ENCODE results near the gene CNTNAP2. TPM values are rescaled to one million over a fixed set of nuclear protein-coding genes. Genes with fewer than 3 reads are reported as not detected.
A peak's percentile ranks its signal among the peaks of the same experiment; 100 is the strongest.

Gene CNTNAP2
- total RNA-seq, 6 experiments from 2014 or later, result 1.8 to 8.1 (median 3.9) TPM

GRCh38 chr7:147674705-147675104 is 1558.1 kb downstream of the CNTNAP2 start:
- TF ChIP-seq CTCF (IDR thresholded peaks at IDR 0.05) (no peak), POLR2A (IDR thresholded peaks at IDR 0.05) (no peak)
- DNase-seq (no peak), ATAC-seq (no peak)
- H3K4me3 ChIP-seq, result no peak overlapping the region
- H3K4me1 ChIP-seq, result no peaks in the 10 kb centered on the region
- no peaks in the 10 kb centered on the region for H3K36me3 ChIP-seq
- no peak overlapping the region for H3K27ac ChIP-seq
- no peaks in the 10 kb centered on the region for H3K27me3 ChIP-seq
- intact Hi-C loops (cut with DNase I), result no loop called here
- H3K9me3 ChIP-seq, result no peaks in the 10 kb centered on the region

- no peaks in the 10 kb centered on the region for H3K4me1 ChIP-seq
- H3K4me3 ChIP-seq, result no peak overlapping the region
- WGBS (ENCODE audit: insufficient coverage, low coverage, low lambda C conversion rate, missing lambda C conversion rate), result 24% methylated on average over 1 of the region's 1 CpG
- no peaks in the 10 kb centered on the region for H3K9me3 ChIP-seq
- intact Hi-C loops (cut with DNase I), result no loop called here
- H3K36me3 ChIP-seq, result no peaks in the 10 kb centered on the region
- no peak for TF ChIP-seq POLR2A (IDR thresholded peaks at IDR 0.05)
- TF ChIP-seq CTCF (IDR thresholded peaks at IDR 0.05), result no peak
- H3K27ac ChIP-seq, result no peak overlapping the region
- no peaks in the 10 kb centered on the region for H3K27me3 ChIP-seq
- ATAC-seq (no peak), DNase-seq (no peak)
Measured at GRCh38 chr7:147678943-147679342, 1562.3 kb downstream of the CNTNAP2 start.

- no peaks in the 10 kb centered on the region for H3K27me3 ChIP-seq
- no peak overlapping the region for H3K27ac ChIP-seq
- no peaks in the 10 kb centered on the region for H3K4me1 ChIP-seq
- H3K9me3 ChIP-seq, result no peaks in the 10 kb centered on the region
- 32% methylated on average over 1 of the region's 1 CpG for WGBS (ENCODE audit: insufficient coverage, low coverage, low lambda C conversion rate, missing lambda C conversion rate)
- intact Hi-C loops (cut with DNase I), result no loop called here
- ATAC-seq, result no peak
- no peak overlapping the region for H3K4me3 ChIP-seq
- no peak for TF ChIP-seq CTCF (IDR thresholded peaks at IDR 0.05)
- TF ChIP-seq POLR2A (IDR thresholded peaks at IDR 0.05), result no peak
- no peak for DNase-seq
- H3K36me3 ChIP-seq, result no peaks in the 10 kb centered on the region
Measured at GRCh38 chr7:147681530-147681929, 1564.9 kb downstream of the CNTNAP2 start.

- ATAC-seq (no peak), DNase-seq (no peak)
- H3K9me3 ChIP-seq, result no peaks in the 10 kb centered on the region
- no peak overlapping the region for H3K27ac ChIP-seq
- no peak overlapping the region for H3K4me3 ChIP-seq
- H3K4me1 ChIP-seq, result no peaks in the 10 kb centered on the region
- WGBS (ENCODE audit: insufficient coverage, low coverage, low lambda C conversion rate, missing lambda C conversion rate), result 24% methylated on average over 4 of the region's 5 CpGs
- H3K27me3 ChIP-seq, result no peaks in the 10 kb centered on the region
- H3K36me3 ChIP-seq, result no peaks in the 10 kb centered on the region
- intact Hi-C loops (cut with DNase I), result no loop called here
- no peak for TF ChIP-seq CTCF (IDR thresholded peaks at IDR 0.05)
- TF ChIP-seq POLR2A (IDR thresholded peaks at IDR 0.05), result no peak
Measured at GRCh38 chr7:147700702-147701101, 1584.1 kb downstream of the CNTNAP2 start.

GRCh38 chr7:147707926-147708325 is 1591.3 kb downstream of the CNTNAP2 start:
- intact Hi-C loops (cut with DNase I), result no loop called here
- TF ChIP-seq POLR2A (IDR thresholded peaks at IDR 0.05) (no peak), CTCF (IDR thresholded peaks at IDR 0.05) (no peak)
- no peaks in the 10 kb centered on the region for H3K9me3 ChIP-seq
- H3K36me3 ChIP-seq, result no peaks in the 10 kb centered on the region
- no peak for DNase-seq
- ATAC-seq, result peak in 1 of 4 donors; percentile 16
- no peak overlapping the region for H3K27ac ChIP-seq
- no peaks in the 10 kb centered on the region for H3K4me1 ChIP-seq
- H3K4me3 ChIP-seq, result no peak overlapping the region
- no peaks in the 10 kb centered on the region for H3K27me3 ChIP-seq
